ENCODE measurements around the gene CARD14.
A peak's percentile ranks its signal among the peaks of the same experiment; 100 is the strongest.
"Not testable (repeated sequence)": the region's sequence is repeated elsewhere in the genome, so short reads cannot be mapped to it uniquely, and the experiment has no call there.

CARD14 gene

GRCh38 chr17:80147035-80147822 is 22.6 kb upstream of the CARD14 start, which contains the start of gene EIF4A3:
Gene EIF4A3, minus strand, starts transcription at chr17:80147128. Its CDS starts 167 bp downstream, at chr17:80146961.
- peak; percentile 94 to 96 for DNase-seq (ENCODE audit: low read depth in 2 of 2)

GRCh38 chr17:80151333-80151732 is 18.5 kb upstream of the CARD14 start:
- no peak for DNase-seq (ENCODE audit: low read depth in 2 of 2)

- DNase-seq (ENCODE audit: low read depth in 2 of 2) = no peak
These were observed 17.6 kb upstream of the CARD14 start for GRCh38 chr17:80152081-80152702.

- no peak for DNase-seq (ENCODE audit: low read depth in 2 of 2)
These were observed 16.8 kb upstream of the CARD14 start for GRCh38 chr17:80153004-80153403.

GRCh38 chr17:80154166-80154565 is 15.7 kb upstream of the CARD14 start:
- DNase-seq (ENCODE audit: low read depth in 2 of 2) = no peak

GRCh38 chr17:80155600-80155999 is 14.2 kb upstream of the CARD14 start:
- not testable (repeated sequence) for DNase-seq (ENCODE audit: low read depth in 2 of 2)

GRCh38 chr17:80158846-80159245 is 11.0 kb upstream of the CARD14 start:
- DNase-seq (ENCODE audit: low read depth in 2 of 2) = no peak

GRCh38 chr17:80160536-80160935 is 9.3 kb upstream of the CARD14 start:
- no peak for DNase-seq (ENCODE audit: low read depth in 2 of 2)

- DNase-seq (ENCODE audit: low read depth in 2 of 2) = no peak
These were observed 6.5 kb upstream of the CARD14 start for GRCh38 chr17:80163336-80163735.

GRCh38 chr17:80164185-80164584 is 5.6 kb upstream of the CARD14 start:
- DNase-seq (ENCODE audit: low read depth in 2 of 2) = no peak

- DNase-seq (ENCODE audit: low read depth in 2 of 2) = no peak
These were observed 3.4 kb upstream of the CARD14 start for GRCh38 chr17:80166446-80166845.

- DNase-seq (ENCODE audit: low read depth in 2 of 2) = no peak
These were observed 1.5 kb upstream of the CARD14 start for GRCh38 chr17:80168371-80168770.

- DNase-seq (ENCODE audit: low read depth in 2 of 2) = no peak
These were observed 723 bp upstream of the CARD14 start for GRCh38 chr17:80169107-80169506.

- no peak for DNase-seq (ENCODE audit: low read depth in 2 of 2)
These were observed 1.9 kb downstream of the CARD14 start for GRCh38 chr17:80171681-80172080.

- no peak for DNase-seq (ENCODE audit: low read depth in 2 of 2)
These were observed 3.3 kb downstream of the CARD14 start for GRCh38 chr17:80173126-80173525.

GRCh38 chr17:80173916-80174315 is 4.1 kb downstream of the CARD14 start:
- DNase-seq (ENCODE audit: low read depth in 2 of 2) = no peak

- DNase-seq (ENCODE audit: low read depth in 2 of 2) = no peak
These were observed 6.9 kb downstream of the CARD14 start for GRCh38 chr17:80176757-80177156.

GRCh38 chr17:80177986-80178595 is 8.3 kb downstream of the CARD14 start:
- DNase-seq (ENCODE audit: low read depth in 2 of 2) = no peak

- DNase-seq (ENCODE audit: low read depth in 2 of 2) = no peak
These were observed 10.4 kb downstream of the CARD14 start for GRCh38 chr17:80180192-80180591.

GRCh38 chr17:80181431-80181830 is 11.6 kb downstream of the CARD14 start:
- DNase-seq (ENCODE audit: low read depth in 2 of 2) = no peak

- DNase-seq (ENCODE audit: low read depth in 2 of 2) = no peak
These were observed 12.5 kb downstream of the CARD14 start for GRCh38 chr17:80182118-80182844.

GRCh38 chr17:80182845-80183223 is 13.0 kb downstream of the CARD14 start:
- no peak for DNase-seq (ENCODE audit: low read depth in 2 of 2)

Data from activated CD8-positive, alpha-beta memory T cell treated with anti-CD3 and anti-CD28 coated beads for 4 hours (primary cell).